NCI-H446 treated with DMSO at 0.1 percent for 48 hours (cell line): ENCODE data around the gene MAGI1.
"Not testable (repeated sequence)": the region's sequence is repeated elsewhere in the genome, so short reads cannot be mapped to it uniquely, and the experiment has no call there.

ENCODE experiments used
- DNase-seq: peaks from one replicate; lab custom pipeline; 2025; lab: John Stamatoyannopoulos, UW

MAGI1 gene

DNA sequence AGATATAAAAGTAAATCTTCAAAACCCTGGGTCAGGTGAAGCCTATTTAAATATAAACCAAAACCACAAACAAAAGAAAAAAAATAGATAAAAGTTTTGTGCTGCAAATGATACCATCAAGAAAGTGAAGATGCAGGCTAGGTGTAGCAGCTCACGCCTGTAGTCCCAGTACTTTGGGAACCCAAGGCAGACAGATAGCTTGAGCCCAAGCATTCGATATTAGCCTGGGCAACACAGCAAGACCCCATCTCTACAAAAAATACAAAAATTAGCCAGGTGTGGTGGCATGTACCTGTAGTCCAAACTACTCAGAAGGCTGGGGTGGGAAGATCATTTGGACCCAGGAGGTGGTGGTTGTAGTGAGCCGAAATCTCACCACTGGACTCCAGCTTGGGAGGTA lies 164.8 kb downstream of the MAGI1 start:
- DNase-seq: no peak

DNA sequence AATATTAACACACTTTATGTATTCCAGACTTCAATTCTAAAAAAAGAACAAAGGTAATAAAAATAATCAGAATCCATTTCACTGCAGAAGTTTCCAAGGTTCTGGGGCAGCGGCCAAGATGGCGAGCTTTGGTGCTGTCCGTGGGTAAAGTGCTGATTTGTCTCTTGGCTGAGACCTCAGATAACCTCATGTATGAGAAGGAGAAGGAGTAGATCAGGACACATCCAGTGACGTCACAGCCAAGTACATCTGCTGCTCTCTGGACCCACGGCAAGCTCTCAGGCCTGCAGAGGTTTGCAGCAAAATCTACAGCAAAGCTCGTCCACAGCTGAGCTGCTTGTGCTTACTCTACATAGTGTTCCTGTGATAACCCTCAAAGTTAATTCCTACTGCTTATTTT lies 165.7 kb downstream of the MAGI1 start:
- no peak for DNase-seq

DNA sequence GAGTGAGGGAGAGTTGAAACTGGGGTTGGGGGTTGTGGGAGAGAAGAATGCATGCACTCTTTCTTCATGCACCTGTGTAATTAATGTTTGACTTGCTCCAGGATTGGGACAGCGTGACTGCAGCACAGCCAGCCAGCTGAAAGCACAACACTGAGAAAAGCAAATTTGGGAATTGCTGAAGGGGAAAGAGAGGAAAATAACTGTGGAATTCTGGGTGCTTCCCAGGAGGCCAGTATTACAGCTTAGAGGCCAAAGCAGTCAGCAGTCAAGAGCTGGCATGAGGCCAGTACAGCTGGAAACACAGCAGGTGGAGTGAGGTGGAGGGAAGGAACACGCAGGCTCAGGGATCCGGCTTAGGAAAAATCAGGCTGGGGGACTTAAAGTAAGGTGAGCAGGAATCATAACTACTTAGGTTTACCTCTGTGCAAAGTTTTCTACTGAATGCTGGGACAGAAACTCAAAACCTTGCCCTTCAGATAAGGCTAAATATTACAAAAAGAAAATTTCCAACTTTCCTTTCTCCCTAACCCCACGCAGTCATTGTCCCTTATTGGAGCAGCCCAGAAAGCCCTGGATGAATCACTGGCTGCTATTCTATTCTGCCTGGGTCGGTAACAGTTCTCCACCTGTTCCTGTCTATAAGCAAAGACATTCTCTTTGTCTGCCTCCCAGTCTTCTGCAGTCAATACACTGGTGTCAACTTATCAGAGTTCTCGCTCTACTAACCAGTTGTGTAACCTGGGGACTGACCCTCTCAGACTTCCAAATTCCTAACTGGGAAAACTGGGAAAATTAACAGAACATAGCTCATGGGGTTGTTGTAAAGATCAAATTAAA lies 167.2 kb downstream of the MAGI1 start:
- no peak for DNase-seq

DNA sequence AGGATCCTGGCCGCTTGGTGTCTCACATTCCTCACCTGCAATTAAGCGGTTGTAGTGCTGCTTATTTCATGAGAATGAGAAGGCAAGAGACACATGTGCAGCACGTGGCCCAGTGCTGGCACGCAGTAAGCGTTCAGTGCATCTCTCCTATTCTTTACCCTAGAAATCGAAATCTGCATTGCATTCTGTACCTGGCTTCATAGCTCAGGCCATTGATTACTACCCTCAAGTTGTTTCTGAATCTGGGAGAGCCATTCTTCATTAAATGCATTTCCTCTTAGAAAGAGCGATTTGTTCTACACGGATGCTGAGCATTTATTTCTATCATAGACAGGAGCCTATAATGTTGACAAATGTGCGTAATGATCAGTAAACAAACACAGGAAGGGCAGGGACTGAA lies 168.9 kb downstream of the MAGI1 start:
- DNase-seq: no peak

DNA sequence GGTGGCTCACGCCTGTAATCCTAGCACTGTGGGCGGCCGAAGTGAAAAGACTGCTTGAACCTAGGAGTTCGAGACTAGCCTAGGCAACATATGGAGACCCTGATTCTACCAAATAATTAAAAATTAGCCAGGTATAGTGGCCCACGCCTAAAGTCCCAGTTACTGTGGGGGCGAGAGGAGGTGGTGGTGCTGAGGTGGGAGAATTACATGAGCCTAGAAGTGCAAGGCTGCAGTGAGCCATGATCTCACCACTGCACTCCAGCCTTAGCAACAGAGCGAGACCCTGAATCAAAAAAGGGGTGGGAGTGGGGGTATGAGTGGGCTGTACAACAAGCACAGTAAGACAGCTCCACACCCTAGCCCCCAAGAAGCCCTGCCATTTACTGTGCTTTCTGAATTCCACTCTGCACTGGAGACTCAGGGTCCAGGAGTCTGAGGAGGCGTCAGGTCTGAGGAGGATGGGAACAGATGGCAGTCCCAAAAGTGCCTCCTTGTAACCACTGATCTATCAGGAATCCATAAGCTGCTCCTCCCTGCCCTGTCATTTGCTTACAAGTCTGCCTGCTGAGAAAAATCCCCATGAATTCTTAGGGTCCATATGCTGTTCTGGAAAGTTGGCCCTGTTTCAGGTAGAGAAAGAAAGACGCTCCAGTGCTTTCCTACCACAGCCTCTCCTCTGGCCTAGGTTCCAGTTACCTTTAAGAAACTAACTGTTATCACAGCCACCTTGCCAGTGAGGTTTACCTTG lies 171.1 kb downstream of the MAGI1 start:
- DNase-seq: no peak

GRCh38 chr3:65864357-65864904 lies 174.3 kb downstream of the MAGI1 start:
- DNase-seq: no peak

DNA sequence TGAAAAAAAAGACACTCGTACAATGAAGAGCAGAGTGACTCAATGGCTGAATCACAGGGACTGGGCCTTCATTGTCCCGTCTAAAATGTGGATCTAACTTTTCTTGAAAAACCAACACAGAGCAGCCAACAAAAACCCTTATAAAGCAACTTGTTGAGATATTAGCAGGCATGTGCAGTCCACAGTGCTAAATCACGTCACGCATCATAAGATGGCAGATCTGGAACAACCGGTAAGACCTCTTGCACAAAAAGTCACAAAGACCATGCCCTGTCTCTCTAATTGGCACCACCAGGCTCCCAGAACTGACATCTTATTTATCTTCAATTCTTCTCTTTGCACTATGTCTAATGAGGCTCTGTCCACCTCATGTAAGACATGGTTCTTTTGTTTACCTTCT lies 177.0 kb downstream of the MAGI1 start:
- DNase-seq: no peak

DNA sequence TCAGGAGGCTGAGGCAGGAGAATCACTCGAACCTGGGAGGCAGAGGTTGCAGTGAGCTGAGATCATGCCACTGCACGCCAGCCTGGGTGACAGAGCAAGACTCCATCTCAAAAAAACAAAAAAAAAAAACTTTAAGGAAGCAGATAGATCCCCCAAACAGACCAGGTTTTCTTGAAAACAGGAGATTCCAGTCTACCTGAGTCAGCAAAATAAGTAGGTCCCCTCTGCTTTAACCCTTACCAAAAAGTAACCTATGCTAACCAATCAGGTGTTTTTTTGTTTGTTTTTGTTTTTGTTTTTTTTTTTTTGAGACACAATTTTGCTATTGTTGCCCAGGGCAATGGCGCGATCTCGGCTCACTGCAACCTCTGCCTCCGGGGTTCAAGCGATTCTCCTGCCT lies 179.1 kb downstream of the MAGI1 start:
- DNase-seq: not testable (repeated sequence)

GRCh38 chr3:65858749-65859148 lies 180.0 kb downstream of the MAGI1 start:
- no peak for DNase-seq

DNA sequence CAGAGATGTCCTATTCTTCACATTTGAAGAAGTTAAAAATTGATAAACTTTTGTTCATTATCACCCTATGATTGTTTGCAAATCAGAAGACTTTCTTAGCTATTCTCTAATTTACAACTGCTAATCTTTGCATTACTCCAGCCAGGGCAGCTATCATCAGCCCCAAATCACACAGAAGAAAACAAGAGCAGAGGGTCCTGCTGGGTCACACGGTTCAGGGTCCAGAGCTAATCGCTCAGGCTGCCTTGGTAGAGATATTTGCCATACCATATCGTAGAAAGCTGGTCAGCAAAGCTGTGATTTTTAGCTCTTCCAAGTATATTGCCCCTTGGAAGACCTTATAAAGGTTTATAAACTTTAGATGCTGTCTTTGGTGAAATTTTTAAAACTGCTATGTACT lies 181.4 kb downstream of the MAGI1 start:
- DNase-seq: no peak

- no peak for DNase-seq
Measured at GRCh38 chr3:65856907-65857306, 181.8 kb downstream of the MAGI1 start.

GRCh38 chr3:65855370-65856100 lies 183.2 kb downstream of the MAGI1 start:
- no peak for DNase-seq

GRCh38 chr3:65854606-65855304 lies 184.0 kb downstream of the MAGI1 start:
- no peak for DNase-seq

GRCh38 chr3:65851827-65852226 lies 186.9 kb downstream of the MAGI1 start:
- no peak for DNase-seq

DNA sequence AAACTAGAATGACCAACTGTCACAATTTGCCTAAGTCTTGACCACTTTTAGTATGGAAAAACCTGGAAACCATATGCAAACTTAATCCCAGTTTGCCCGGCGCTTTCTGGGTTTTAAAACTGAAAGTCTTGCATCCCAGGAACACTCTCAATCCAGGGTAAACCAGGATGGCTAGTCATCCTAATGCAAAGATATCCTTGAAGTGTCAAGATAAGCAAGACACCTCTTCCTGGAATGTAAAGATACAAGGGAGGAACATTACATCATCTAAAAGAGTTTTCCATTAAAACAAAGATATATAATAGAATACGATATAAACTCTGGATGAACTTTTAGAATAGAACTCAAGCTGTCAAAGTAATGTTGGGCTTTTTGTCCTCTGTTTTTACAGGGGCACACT lies 188.5 kb downstream of the MAGI1 start:
- no peak for DNase-seq

GRCh38 chr3:65848024-65848423 lies 190.7 kb downstream of the MAGI1 start:
- no peak for DNase-seq

GRCh38 chr3:65846936-65847335 lies 191.8 kb downstream of the MAGI1 start:
- no peak for DNase-seq

GRCh38 chr3:65844370-65844769 lies 194.3 kb downstream of the MAGI1 start:
- no peak for DNase-seq

DNA sequence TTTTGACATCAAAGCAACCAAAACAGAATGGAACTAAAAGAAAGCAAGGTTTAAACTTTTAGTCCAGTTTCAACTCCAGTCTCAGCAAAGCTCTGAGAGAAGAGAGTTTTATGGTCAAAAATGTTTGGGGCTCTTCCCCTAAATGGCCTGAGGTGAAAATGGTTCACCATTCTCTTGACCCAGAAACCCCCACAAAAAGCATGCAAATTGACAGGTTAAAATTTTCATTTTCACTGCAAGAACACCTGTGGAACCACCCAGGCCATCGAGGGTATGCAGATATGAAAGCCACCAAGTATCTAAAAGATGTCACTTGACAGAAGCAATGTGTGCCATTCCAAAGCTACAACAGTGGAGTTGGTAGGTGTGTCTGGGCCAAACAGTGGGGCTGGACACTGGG lies 195.0 kb downstream of the MAGI1 start:
- no peak for DNase-seq

GRCh38 chr3:65837604-65838003 lies 201.1 kb downstream of the MAGI1 start:
- no peak for DNase-seq

DNA sequence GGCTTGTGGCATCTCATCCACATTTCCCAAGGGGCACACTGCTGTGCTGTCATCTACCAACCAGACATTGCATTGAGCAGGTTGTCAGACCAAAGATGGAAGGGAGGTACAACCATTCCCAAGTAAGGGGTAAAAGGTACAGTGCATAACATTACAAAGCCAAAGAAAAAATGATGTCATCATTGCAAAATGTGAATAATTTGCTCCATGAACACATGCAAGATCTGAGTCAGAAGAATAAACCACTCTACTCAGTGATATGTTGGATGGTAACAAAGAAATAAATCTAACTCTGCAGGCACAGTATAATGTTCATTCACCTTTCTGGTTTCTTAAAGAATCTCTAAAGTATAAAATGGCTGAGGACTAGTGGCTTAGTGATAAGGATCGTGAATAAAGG lies 202.7 kb downstream of the MAGI1 start:
- no peak for DNase-seq
